Liver (tissue), 10 donors: ENCODE measurements around the gene CEACAM18. TPM values are rescaled to one million over a fixed set of nuclear protein-coding genes. Genes with fewer than 3 reads are reported as not detected.

Experiments used
- DNase-seq: peaks from one replicate; pipeline ENCODE4 v3.0.0-alpha.2; 2017; ENCODE audit warnings: low spot score
- H3K27ac ChIP-seq, 2 donors: one replicate each; pipeline ENCODE4 v1.7.0; 2013; ENCODE audit warnings: inconsistent platforms in 2 of 2, low read length in 2 of 2, control low read depth in 1 of 2, low read depth in 1 of 2, mild to moderate bottlenecking in 1 of 2
- H3K27me3 ChIP-seq, 4 donors: one replicate each; pipeline versions ENCODE4 v1.6.1 to v1.7.0; 2013; ENCODE audit warnings: low read length in 3 of 4, inconsistent platforms in 1 of 4, mild to moderate bottlenecking in 1 of 4, moderate library complexity in 1 of 4; ENCODE audit not compliant: control insufficient read depth in 4 of 4, insufficient read depth in 4 of 4
- H3K36me3 ChIP-seq, 4 donors: one replicate each; pipeline versions ENCODE4 v1.6.1 to v1.7.0; 2013; ENCODE audit warnings: low read length in 3 of 4, mild to moderate bottlenecking in 3 of 4, low read depth in 1 of 4, moderate library complexity in 1 of 4; ENCODE audit not compliant: control insufficient read depth in 4 of 4, insufficient read depth in 3 of 4
- H3K4me1 ChIP-seq, 4 donors: one replicate each; pipeline versions ENCODE4 v1.6.1 to v1.7.0; 2013; ENCODE audit warnings: low read length in 3 of 4, mild to moderate bottlenecking in 3 of 4, moderate library complexity in 1 of 4; ENCODE audit not compliant: control insufficient read depth in 4 of 4, insufficient read depth in 4 of 4
- H3K4me3 ChIP-seq, 3 donors: one replicate each; pipeline versions ENCODE4 v1.6.1 to v1.7.0; 2013; ENCODE audit warnings: low read length in 3 of 3, control low read depth in 1 of 3, low read depth in 1 of 3, mild to moderate bottlenecking in 1 of 3
- H3K9ac ChIP-seq, 2 donors: one replicate each; pipeline ENCODE4 v1.7.0; 2013; ENCODE audit warnings: low read length in 2 of 2, mild to moderate bottlenecking in 2 of 2, moderate library complexity in 2 of 2, control low read depth in 1 of 2, low read depth in 1 of 2
- H3K9me3 ChIP-seq, 4 donors: one replicate each; pipeline versions ENCODE4 v1.6.1 to v1.7.0; 2013; ENCODE audit warnings: low read length in 3 of 4; ENCODE audit not compliant: control insufficient read depth in 4 of 4
- HNF4G ChIP-seq: IDR thresholded peaks from 2 replicates; pipeline ENCODE4 v1.6.1; 2016; ENCODE audit warnings: antibody characterized with exemption
- JUND ChIP-seq, 2 donors: IDR thresholded peaks; 2 replicates each; pipeline ENCODE4 v1.6.1; 2016; ENCODE audit warnings: antibody characterized with exemption in 2 of 2
- YY1 ChIP-seq: IDR thresholded peaks from 2 replicates; pipeline ENCODE4 v1.6.1; 2016; ENCODE audit warnings: antibody characterized with exemption, mild to moderate bottlenecking
- WGBS: extraction: QIAGEN DNeasy Blood & Tissue Kit; methylation state at CpG from one replicate; pipeline ENCODE4 v1.1.7; 2013; 5-methylcytosine and 5-hydroxymethylcytosine counted together
- polyA plus RNA-seq, 2 donors: library from polyadenylated mRNA; stranded (reverse) in 1 of 2; unstranded in 1 of 2; fragments of 200-250 nt in 1 of 2; fragments of >200 nt in 1 of 2; fragmentation: Nextera tagmentation in 1 of 2; extraction: Ambion mirVana in 1 of 2; gene quantifications; one replicate each; pipeline versions ENCODE4 v1.2.1 to v1.2.3, GENCODE V29; 2013 to 2015
- small RNA-seq: library from RNA; depleted of rRNA; stranded (forward); fragments of <200 nt; gene quantifications from one replicate; pipeline ENCODE3, GENCODE V24; 2014
- total RNA-seq, 2 donors: library from RNA; depleted of rRNA; stranded (reverse); fragments of >200 nt; gene quantifications; one replicate each; pipeline ENCODE4 v1.2.3, GENCODE V29; 2014
- donor health status: healthy.
- donor health status: healthy.
- donor health status: healthy.
- donor health status: healthy.
- donor health status: healthy.

CEACAM18 gene
- total and polyA plus RNA-seq, 4 donors: not detected

DNA sequence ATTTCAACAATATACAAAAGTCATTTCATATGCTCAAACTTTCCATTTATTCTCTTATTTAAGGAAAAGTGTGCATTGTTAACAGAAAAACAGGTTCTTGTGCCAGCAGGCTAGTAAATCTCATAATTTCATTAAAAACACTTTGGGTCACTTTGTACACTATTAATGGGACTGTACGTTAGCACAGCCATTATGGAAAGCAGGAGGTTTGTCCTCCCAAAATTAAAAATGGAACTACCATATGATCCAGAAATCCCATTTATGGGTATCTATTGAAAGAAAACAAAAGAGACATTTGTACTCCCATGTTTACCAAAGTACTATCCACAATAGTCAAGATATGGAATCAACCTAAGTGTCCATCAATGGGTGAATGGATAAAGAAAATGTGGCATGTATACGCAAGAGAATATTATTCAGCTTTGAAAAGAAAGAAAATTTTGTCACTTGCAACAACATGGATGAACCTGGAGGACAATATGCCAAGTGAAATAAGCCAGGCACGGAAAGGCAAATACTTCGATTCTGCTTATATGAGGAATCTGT, 61.6 kb downstream of the CEACAM18 start:
- no peak overlapping the region for H3K27ac ChIP-seq
- TF ChIP-seq YY1 (no peak), HNF4G (no peak), JUND (IDR thresholded peaks at IDR 0.05) (no peak)
- no peaks in the 10 kb centered on the region for H3K4me1 ChIP-seq
- DNase-seq: no peak
- H3K9me3 ChIP-seq: no peaks in the 10 kb centered on the region
- WGBS: 80% methylated on average over 4 of the region's 4 CpGs
- no peaks in the 10 kb centered on the region for H3K36me3 ChIP-seq
- H3K4me3 ChIP-seq: no peak overlapping the region
- H3K9ac ChIP-seq: no peak overlapping the region
- H3K27me3 ChIP-seq: peaks cover 0 to 3% (median 2%) of the 10 kb centered on the region in 4 donors

Small RNA genes lying within 50 kb of the gene (small RNA-seq; reads per million reads assigned to genes)
- not detected for gene AC020914.3
- not detected for gene AC020914.5

Other genes with a start within 250 kb of the CEACAM18 start
- gene SIGLECL1, start 227.5 kb upstream of the CEACAM18 start, total RNA-seq: under 1 TPM in 1 of 2 donors, not detected in 1; 0.05 TPM
- gene SIGLECL1, start 227.5 kb upstream of the CEACAM18 start, polyA plus RNA-seq: not detected
- gene IGLON5, start 166.9 kb upstream of the CEACAM18 start, total RNA-seq: under 1 TPM in 1 of 2 donors, not detected in 1; 0.25 TPM
- under 1 TPM; 0.25 to 0.46 TPM for gene IGLON5, start 166.9 kb upstream of the CEACAM18 start, polyA plus RNA-seq
- gene VSIG10L, start 136.4 kb upstream of the CEACAM18 start, total RNA-seq: under 1 TPM; 0.75 to 0.92 TPM
- gene VSIG10L, start 136.4 kb upstream of the CEACAM18 start, polyA plus RNA-seq: 1 to 10 TPM in 1 of 2 donors, under 1 TPM in 1; 0.60 to 1.8 TPM
- gene ETFB, start 112.2 kb upstream of the CEACAM18 start, total RNA-seq: 100 to 1,000 TPM; 129 to 324 TPM
- 100 to 1,000 TPM; 610 to 713 TPM for gene ETFB, start 112.2 kb upstream of the CEACAM18 start, polyA plus RNA-seq
- not detected for gene CLDND2, start 109.5 kb upstream of the CEACAM18 start, total RNA-seq
- gene CLDND2, start 109.5 kb upstream of the CEACAM18 start, polyA plus RNA-seq: 1 to 10 TPM in 1 of 2 donors, under 1 TPM in 1; 0.22 to 3.0 TPM
- gene NKG7, start 105.9 kb upstream of the CEACAM18 start, total RNA-seq: 10 to 100 TPM in 1 of 2 donors, 1 to 10 TPM in 1; 2.0 to 13.6 TPM
- 1 to 10 TPM; 5.3 to 6.2 TPM for gene NKG7, start 105.9 kb upstream of the CEACAM18 start, polyA plus RNA-seq
- not detected for gene LIM2, start 90.6 kb upstream of the CEACAM18 start, total RNA-seq
- gene LIM2, start 90.6 kb upstream of the CEACAM18 start, polyA plus RNA-seq: not detected
- gene C19orf84, start 87.9 kb upstream of the CEACAM18 start, total RNA-seq: under 1 TPM in 1 of 2 donors, not detected in 1; 0.08 TPM
- not detected for gene C19orf84, start 87.9 kb upstream of the CEACAM18 start, polyA plus RNA-seq
- gene SIGLEC10, start 60.9 kb upstream of the CEACAM18 start, total RNA-seq: 1 to 10 TPM; 4.9 to 8.4 TPM
- gene SIGLEC10, start 60.9 kb upstream of the CEACAM18 start, polyA plus RNA-seq: 1 to 10 TPM; 1.7 to 8.0 TPM
- gene SIGLEC8, start 20.1 kb upstream of the CEACAM18 start, total RNA-seq: 1 to 10 TPM in 1 of 2 donors, under 1 TPM in 1; 0.09 to 2.3 TPM
- under 1 TPM; 0.24 to 0.81 TPM for gene SIGLEC8, start 20.1 kb upstream of the CEACAM18 start, polyA plus RNA-seq
- 1 to 10 TPM in 1 of 2 donors, under 1 TPM in 1; 0.84 to 5.0 TPM for gene SIGLEC12, start 23.3 kb downstream of the CEACAM18 start, total RNA-seq
- gene SIGLEC12, start 23.3 kb downstream of the CEACAM18 start, polyA plus RNA-seq: under 1 TPM; 0.05 to 0.21 TPM
- gene SIGLEC6, start 53.1 kb downstream of the CEACAM18 start, total RNA-seq: under 1 TPM; 0.08 to 0.47 TPM
- gene SIGLEC6, start 53.1 kb downstream of the CEACAM18 start, polyA plus RNA-seq: under 1 TPM in 1 of 2 donors, not detected in 1; 0.08 TPM
- 1 to 10 TPM; 3.9 to 5.3 TPM for gene ZNF175, start 92.7 kb downstream of the CEACAM18 start, total RNA-seq
- gene ZNF175, start 92.7 kb downstream of the CEACAM18 start, polyA plus RNA-seq: 1 to 10 TPM in 1 of 2 donors, under 1 TPM in 1; 0.60 to 1.1 TPM
- under 1 TPM in 1 of 2 donors, not detected in 1; 0.70 TPM for gene SIGLEC5, start 151.9 kb downstream of the CEACAM18 start, total RNA-seq
- gene SIGLEC5, start 151.9 kb downstream of the CEACAM18 start, polyA plus RNA-seq: under 1 TPM in 1 of 2 donors, not detected in 1; 0.42 TPM
- gene SIGLEC14, start 168.3 kb downstream of the CEACAM18 start, total RNA-seq: 1 to 10 TPM; 1.7 to 6.9 TPM
- gene SIGLEC14, start 168.3 kb downstream of the CEACAM18 start, polyA plus RNA-seq: 1 to 10 TPM in 1 of 2 donors, not detected in 1; 3.2 TPM
- 1 to 10 TPM; 1.5 to 2.5 TPM for gene SPACA6, start 214.8 kb downstream of the CEACAM18 start, total RNA-seq
- 1 to 10 TPM in 1 of 2 donors, under 1 TPM in 1; 0.92 to 1.2 TPM for gene SPACA6, start 214.8 kb downstream of the CEACAM18 start, polyA plus RNA-seq
- under 1 TPM in 1 of 2 donors, not detected in 1; 0.05 TPM for gene HAS1, start 245.5 kb downstream of the CEACAM18 start, total RNA-seq
- gene HAS1, start 245.5 kb downstream of the CEACAM18 start, polyA plus RNA-seq: under 1 TPM in 1 of 2 donors, not detected in 1; 0.07 TPM